OCI-LY1 (cell line): ENCODE measurements around the gene CD79B.

Source experiments
- H2AFZ ChIP-seq: fragments of 200-600 bp; sonication (generic), shearing (Covaris generic); 2 replicates; pipeline ENCODE4 v1.6.0; 2014; ENCODE audit warnings: antibody characterized with exemption, mild to moderate bottlenecking, low read length
- H3F3A ChIP-seq: fragments of 200-600 bp; sonication (generic), shearing (Covaris generic); 2 replicates; pipeline ENCODE4 v1.6.0; 2014; ENCODE audit warnings: mild to moderate bottlenecking, antibody characterized with exemption, low read length, moderate library complexity; ENCODE audit not compliant: insufficient read depth
- H3K27ac ChIP-seq: fragments of 200-600 bp; sonication (generic); 2 replicates; pipeline ENCODE4 v1.5.1; 2014; ENCODE audit warnings: low read length, mixed run types, mild to moderate bottlenecking, low read depth; ENCODE audit not compliant: poor library complexity, severe bottlenecking
- H3K27me3 ChIP-seq: fragments of 200-600 bp; sonication (generic); 2 replicates; pipeline ENCODE4 v1.6.0; 2014; ENCODE audit warnings: antibody characterized with exemption, mild to moderate bottlenecking, low read length, moderate library complexity; ENCODE audit not compliant: insufficient read depth
- H3K36me3 ChIP-seq: fragments of 200-600 bp; sonication (generic); 2 replicates; pipeline ENCODE4 v1.6.1; 2014; ENCODE audit warnings: mild to moderate bottlenecking, antibody characterized with exemption, low read length, moderate library complexity, mixed read lengths; ENCODE audit not compliant: insufficient read depth
- H3K4me1 ChIP-seq: fragments of 200-600 bp; sonication (generic); 2 replicates; pipeline ENCODE4 v1.5.1; 2014; ENCODE audit warnings: mild to moderate bottlenecking, low read length, moderate library complexity; ENCODE audit not compliant: insufficient read depth, severe bottlenecking
- H3K4me2 ChIP-seq: fragments of 200-600 bp; sonication (generic), shearing (Covaris generic); 2 replicates; pipeline ENCODE4 v1.6.1; 2014; ENCODE audit warnings: low read length
- H3K4me3 ChIP-seq: fragments of 200-600 bp; sonication (generic); 2 replicates; pipeline ENCODE4 v1.5.1; 2014; ENCODE audit warnings: low read length, low read depth, mild to moderate bottlenecking, mixed read lengths; ENCODE audit not compliant: poor library complexity, severe bottlenecking
- H3K79me2 ChIP-seq: fragments of 200-600 bp; shearing (Covaris generic); 2 replicates; pipeline ENCODE4 v1.6.1; 2016; ENCODE audit warnings: mixed run types, low read length, mixed read lengths; ENCODE audit not compliant: insufficient read depth
- H3K9ac ChIP-seq: fragments of 200-600 bp; sonication (generic), shearing (Covaris generic); 2 replicates; pipeline ENCODE4 v1.6.1; 2014; ENCODE audit warnings: mild to moderate bottlenecking, low read length, mixed read lengths
- H3K9me2 ChIP-seq: fragments of 200-600 bp; sonication (generic), shearing (Covaris generic); 2 replicates; pipeline ENCODE4 v1.6.1; 2014; ENCODE audit warnings: low read depth, mild to moderate bottlenecking, low read length, mixed read lengths
- H3K9me3 ChIP-seq: fragments of 200-600 bp; shearing (Covaris generic); 2 replicates; pipeline ENCODE4 v1.6.1; 2014; ENCODE audit warnings: low read length, mixed read lengths
- H4K20me1 ChIP-seq: fragments of 200-600 bp; sonication (generic), shearing (Covaris generic); 2 replicates; pipeline ENCODE4 v1.6.0; 2016; ENCODE audit warnings: mild to moderate bottlenecking, low read length; ENCODE audit not compliant: insufficient read depth
- EZH2 ChIP-seq: fragments of 200-600 bp; sonication (generic), shearing (Covaris generic); IDR thresholded peaks from 2 replicates; pipeline ENCODE4 v1.8.0; 2017; ENCODE audit warnings: borderline replicate concordance, mixed run types, mild to moderate bottlenecking, antibody characterized with exemption, low read length, moderate library complexity, mixed read lengths
- TF ChIP-seq, protein P1 (sequence below): fragments of 200-600 bp; sonication (generic), shearing (Covaris generic); IDR thresholded peaks from 2 replicates; pipeline ENCODE4 v1.5.1; 2017; ENCODE audit warnings: mild to moderate bottlenecking, antibody characterized with exemption, low read length, moderate library complexity, mixed read lengths

CD79B gene

DNA sequence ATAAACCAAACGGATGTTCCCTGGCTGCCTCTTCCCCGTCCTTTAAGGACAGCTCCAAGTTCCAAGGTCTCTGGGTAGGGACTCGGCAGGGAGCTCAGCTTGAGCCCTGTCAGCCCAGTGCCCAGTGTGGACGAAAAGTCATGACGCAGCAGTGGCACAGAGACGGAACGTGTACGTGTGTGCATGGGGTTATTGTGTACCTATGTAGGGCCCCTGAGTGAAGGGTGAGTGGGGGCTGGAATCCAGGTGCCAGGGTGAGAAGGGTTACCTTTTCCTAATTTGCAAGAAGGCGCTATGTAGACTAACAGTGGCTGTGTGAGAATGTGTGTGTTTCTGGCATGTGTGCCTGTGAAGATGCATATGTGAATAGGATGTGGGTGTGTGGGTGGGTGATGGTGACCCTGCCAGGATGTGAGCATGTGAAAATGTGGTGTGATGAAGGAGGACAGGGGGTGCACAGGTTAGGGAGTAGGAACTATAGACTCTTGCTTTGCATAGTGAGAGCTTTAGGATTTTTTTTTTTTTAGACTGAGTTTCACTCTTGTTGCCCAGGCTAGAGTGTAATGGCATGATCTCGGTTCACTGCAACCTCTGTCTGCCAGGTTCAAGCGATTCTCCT lies 34.6 kb upstream of the CD79B start:
- no peak overlapping the region for H3K4me2 ChIP-seq
- H4K20me1 ChIP-seq: no peaks in the 10 kb centered on the region

DNA sequence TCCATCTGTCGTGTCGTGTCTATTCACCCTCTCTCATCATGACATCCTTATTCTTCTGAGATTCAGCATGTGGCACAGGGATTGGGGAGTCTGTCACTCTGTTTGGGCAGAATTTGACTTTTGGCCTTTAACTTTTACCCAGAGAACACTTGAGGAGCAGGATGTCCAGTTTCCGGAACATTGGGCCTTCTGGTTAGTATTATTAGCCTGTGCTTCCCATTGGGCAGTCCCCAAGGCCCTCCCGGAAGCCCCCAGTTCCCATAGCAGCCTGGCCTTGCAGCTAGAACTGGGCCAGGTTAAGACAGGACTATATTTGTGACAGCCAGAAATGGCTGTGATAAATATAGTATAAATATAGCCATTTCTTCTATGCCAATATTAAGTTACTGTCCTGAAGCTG lies 31.0 kb upstream of the CD79B start:
- Histone ChIP-seq H3K27ac (no peak overlapping the region), H4K20me1 (no peaks in the 10 kb centered on the region), H3K4me1 (peaks cover 16% of the 10 kb centered on the region), H3K4me2 (no peak overlapping the region), H3K79me2 (no peaks in the 10 kb centered on the region), H3K27me3 (no peaks in the 10 kb centered on the region), H3K9me3 (no peaks in the 10 kb centered on the region), H3K36me3 (no peaks in the 10 kb centered on the region), H3F3A (no peaks in the 10 kb centered on the region), H2AFZ (no peak overlapping the region), H3K4me3 (no peak overlapping the region), H3K9me2 (no peaks in the 10 kb centered on the region), H3K9ac (no peak overlapping the region)
- TF ChIP-seq, protein P1, sequence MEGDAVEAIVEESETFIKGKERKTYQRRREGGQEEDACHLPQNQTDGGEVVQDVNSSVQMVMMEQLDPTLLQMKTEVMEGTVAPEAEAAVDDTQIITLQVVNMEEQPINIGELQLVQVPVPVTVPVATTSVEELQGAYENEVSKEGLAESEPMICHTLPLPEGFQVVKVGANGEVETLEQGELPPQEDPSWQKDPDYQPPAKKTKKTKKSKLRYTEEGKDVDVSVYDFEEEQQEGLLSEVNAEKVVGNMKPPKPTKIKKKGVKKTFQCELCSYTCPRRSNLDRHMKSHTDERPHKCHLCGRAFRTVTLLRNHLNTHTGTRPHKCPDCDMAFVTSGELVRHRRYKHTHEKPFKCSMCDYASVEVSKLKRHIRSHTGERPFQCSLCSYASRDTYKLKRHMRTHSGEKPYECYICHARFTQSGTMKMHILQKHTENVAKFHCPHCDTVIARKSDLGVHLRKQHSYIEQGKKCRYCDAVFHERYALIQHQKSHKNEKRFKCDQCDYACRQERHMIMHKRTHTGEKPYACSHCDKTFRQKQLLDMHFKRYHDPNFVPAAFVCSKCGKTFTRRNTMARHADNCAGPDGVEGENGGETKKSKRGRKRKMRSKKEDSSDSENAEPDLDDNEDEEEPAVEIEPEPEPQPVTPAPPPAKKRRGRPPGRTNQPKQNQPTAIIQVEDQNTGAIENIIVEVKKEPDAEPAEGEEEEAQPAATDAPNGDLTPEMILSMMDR: no peak
- TF ChIP-seq EZH2: no peak

More for the DNA sequence above, 34.6 kb upstream of the CD79B start:
- Histone ChIP-seq H3F3A (no peaks in the 10 kb centered on the region), H3K79me2 (no peaks in the 10 kb centered on the region), H3K9me2 (no peaks in the 10 kb centered on the region), H3K4me3 (no peak overlapping the region), H2AFZ (no peak overlapping the region), H3K36me3 (no peaks in the 10 kb centered on the region), H3K27me3 (no peaks in the 10 kb centered on the region), H3K9ac (no peak overlapping the region), H3K9me3 (no peaks in the 10 kb centered on the region), H3K27ac (no peak overlapping the region), H3K4me1 (no peaks in the 10 kb centered on the region)
- TF ChIP-seq, protein P1: no peak
- no peak for TF ChIP-seq EZH2

DNA sequence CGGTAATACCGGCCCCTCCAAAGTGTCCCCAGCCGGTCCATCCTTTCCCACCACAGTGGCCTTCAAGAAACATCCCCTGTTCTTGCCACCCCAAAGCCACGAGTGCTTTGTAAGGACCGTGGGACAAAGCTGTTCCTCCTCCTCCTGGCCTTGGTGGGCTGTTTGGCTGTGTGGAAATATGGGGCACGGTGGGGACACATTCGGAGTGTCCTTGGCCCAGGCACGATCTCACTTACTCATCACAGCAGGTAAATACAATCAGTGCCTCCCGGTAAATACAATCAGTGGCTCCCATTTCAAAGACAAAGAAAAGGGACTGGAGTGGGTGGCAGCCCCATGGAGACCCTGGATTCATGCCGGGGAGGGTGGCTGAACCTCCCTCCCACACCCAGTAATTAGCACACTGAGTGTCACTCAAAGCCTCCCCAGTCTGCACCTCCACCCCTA lies 30.2 kb upstream of the CD79B start:
- no peaks in the 10 kb centered on the region for H3K27me3 ChIP-seq
- no peaks in the 10 kb centered on the region for H3F3A ChIP-seq
- peaks cover 16% of the 10 kb centered on the region for H3K4me1 ChIP-seq
- H2AFZ ChIP-seq: no peak overlapping the region
- H3K4me3 ChIP-seq: no peak overlapping the region
- no peaks in the 10 kb centered on the region for H3K79me2 ChIP-seq
- no peaks in the 10 kb centered on the region for H3K36me3 ChIP-seq
- H4K20me1 ChIP-seq: no peaks in the 10 kb centered on the region
- no peak overlapping the region for H3K9ac ChIP-seq
- no peaks in the 10 kb centered on the region for H3K9me2 ChIP-seq
- TF ChIP-seq EZH2: no peak
- TF ChIP-seq, protein P1: no peak
- H3K4me2 ChIP-seq: no peak overlapping the region
- H3K9me3 ChIP-seq: no peaks in the 10 kb centered on the region
- no peak overlapping the region for H3K27ac ChIP-seq
